Type B pancreatic cell (in vitro differentiated cells): ENCODE results near the gene ATF7IP. TPM values are rescaled to one million over a fixed set of nuclear protein-coding genes. Genes with fewer than 3 reads are reported as not detected.
"Not testable (repeated sequence)": the region's sequence is repeated elsewhere in the genome, so short reads cannot be mapped to it uniquely, and the experiment has no call there.

Source experiments
- DNase-seq: peaks from one replicate; pipeline ENCODE4 v3.0.0; 2021; ENCODE audit warnings: mixed read lengths; ENCODE audit not compliant: unreplicated experiment; ENCODE audit errors: extremely low spot score
- H3K27ac Mint-ChIP-seq: 2 replicates; pipeline ENCODE4 v1.8.0; 2021; ENCODE audit warnings: mild to moderate bottlenecking, mixed read lengths
- H3K27me3 Mint-ChIP-seq: 2 replicates; pipeline ENCODE4 v1.8.0; 2021; ENCODE audit warnings: mixed read lengths
- H3K36me3 Mint-ChIP-seq: 2 replicates; pipeline ENCODE4 v1.8.0; 2021; ENCODE audit warnings: mixed read lengths
- H3K4me1 Mint-ChIP-seq: one replicate; pipeline ENCODE4 v1.8.0; 2021; ENCODE audit warnings: mixed read lengths; ENCODE audit not compliant: unreplicated experiment
- H3K4me3 Mint-ChIP-seq: 2 replicates; pipeline ENCODE4 v1.8.0; 2021; ENCODE audit warnings: mild to moderate bottlenecking, mixed read lengths
- H3K9me3 Mint-ChIP-seq: 2 replicates; pipeline ENCODE4 v1.8.0; 2021; ENCODE audit warnings: mixed read lengths
- long read RNA-seq: library from polyadenylated mRNA; unstranded; transcript quantifications from one replicate; pipeline ENCODE4 v2.0.0, GENCODE V29; 2020
- total RNA-seq: library from RNA; stranded (reverse); gene quantifications from 2 replicates; pipeline ENCODE4 v1.2.1, GENCODE V29; 2021; ENCODE audit warnings: low replicate concordance
- TF ChIP-seq, protein P1 (sequence below): fragments of 200-600 bp; sonication (generic); conservative IDR thresholded peaks from 2 replicates; pipeline ENCODE4 v1.5.0; 2021; ENCODE audit warnings: antibody characterized with exemption, mild to moderate bottlenecking

Gene ATF7IP
- 102 and 136 TPM in 2 replicates for total RNA-seq
- long read RNA-seq, full-length matches to known transcripts = 5 of 69 reads
- long read RNA-seq, partial matches to known transcripts = 45 of 69 reads
- long read RNA-seq, other reads (novel, unspliced or antisense) = 19 of 69 reads

DNA sequence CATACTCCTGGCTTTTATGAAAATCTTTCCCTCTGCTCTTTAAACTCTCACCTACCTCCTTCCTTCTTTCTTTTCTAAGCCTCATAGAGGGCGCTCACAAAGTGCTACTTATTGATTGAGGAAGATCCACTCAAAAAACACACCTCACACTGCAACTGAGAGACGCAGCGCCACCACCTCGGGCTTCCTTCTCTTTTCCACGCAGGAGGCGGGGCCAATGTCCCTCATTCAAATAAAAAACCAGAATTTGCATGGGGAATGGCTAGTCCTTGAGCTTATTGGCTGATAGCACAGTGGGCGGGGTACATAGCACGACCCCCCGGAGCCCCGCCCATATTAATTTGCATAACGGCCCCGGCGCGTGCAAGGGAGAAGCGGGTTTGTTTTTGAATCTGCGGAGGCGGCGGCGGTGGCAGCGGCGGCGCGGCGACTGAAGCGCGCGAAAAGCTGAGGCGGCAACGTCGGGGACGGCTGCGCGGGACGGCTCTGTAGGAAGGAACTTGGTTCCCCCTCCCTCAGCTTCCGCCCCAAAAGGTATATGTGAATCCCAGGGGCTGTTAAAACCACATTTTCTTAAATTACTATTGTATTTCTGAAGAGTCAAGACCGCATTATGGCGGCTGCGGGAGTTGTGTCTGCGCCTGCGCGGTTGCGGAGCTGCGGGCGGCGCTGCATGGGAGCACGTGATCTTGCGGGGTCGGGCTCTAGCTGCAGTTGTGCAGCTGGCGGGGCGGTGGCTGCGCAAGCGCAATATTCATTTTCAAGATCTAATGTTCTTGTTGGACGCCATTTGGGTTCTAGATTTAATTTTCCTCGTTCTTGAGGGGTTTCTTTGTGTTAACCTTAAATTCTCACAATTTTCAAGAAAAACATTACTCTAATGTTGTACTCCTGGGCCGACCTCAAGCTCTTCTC lies at the start of gene ATF7IP:
TSS of gene ATF7IP (plus strand) at position 389 of the 915 bp plus-strand sequence. CDS start 58,234 bp downstream, outside the sequence.
- TF ChIP-seq, protein P1, sequence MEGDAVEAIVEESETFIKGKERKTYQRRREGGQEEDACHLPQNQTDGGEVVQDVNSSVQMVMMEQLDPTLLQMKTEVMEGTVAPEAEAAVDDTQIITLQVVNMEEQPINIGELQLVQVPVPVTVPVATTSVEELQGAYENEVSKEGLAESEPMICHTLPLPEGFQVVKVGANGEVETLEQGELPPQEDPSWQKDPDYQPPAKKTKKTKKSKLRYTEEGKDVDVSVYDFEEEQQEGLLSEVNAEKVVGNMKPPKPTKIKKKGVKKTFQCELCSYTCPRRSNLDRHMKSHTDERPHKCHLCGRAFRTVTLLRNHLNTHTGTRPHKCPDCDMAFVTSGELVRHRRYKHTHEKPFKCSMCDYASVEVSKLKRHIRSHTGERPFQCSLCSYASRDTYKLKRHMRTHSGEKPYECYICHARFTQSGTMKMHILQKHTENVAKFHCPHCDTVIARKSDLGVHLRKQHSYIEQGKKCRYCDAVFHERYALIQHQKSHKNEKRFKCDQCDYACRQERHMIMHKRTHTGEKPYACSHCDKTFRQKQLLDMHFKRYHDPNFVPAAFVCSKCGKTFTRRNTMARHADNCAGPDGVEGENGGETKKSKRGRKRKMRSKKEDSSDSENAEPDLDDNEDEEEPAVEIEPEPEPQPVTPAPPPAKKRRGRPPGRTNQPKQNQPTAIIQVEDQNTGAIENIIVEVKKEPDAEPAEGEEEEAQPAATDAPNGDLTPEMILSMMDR = peak; percentile 51
- Mint-ChIP-seq H3K27me3 (peaks cover 3% of the 10 kb centered on the region), H3K27ac (peak within 1 kb of the TSS; percentile 93), H3K36me3 (peaks cover 32% of the 10 kb centered on the region), H3K9me3 (peaks cover 11% of the 10 kb centered on the region), H3K4me1 (no peaks in the 10 kb centered on the region), H3K4me3 (peak within 1 kb of the TSS; percentile 95)
- peak; percentile 94 for DNase-seq

GRCh38 chr12:14317362-14318146 lies 47.9 kb upstream of the ATF7IP start:
- H3K27ac Mint-ChIP-seq = no peak overlapping the region
- H3K36me3 Mint-ChIP-seq = no peaks in the 10 kb centered on the region
- DNase-seq = no peak
- no peaks in the 10 kb centered on the region for H3K9me3 Mint-ChIP-seq
- H3K27me3 Mint-ChIP-seq = no peaks in the 10 kb centered on the region
- no peaks in the 10 kb centered on the region for H3K4me1 Mint-ChIP-seq
- no peak overlapping the region for H3K4me3 Mint-ChIP-seq
- TF ChIP-seq, protein P1 = no peak

- H3K4me1 Mint-ChIP-seq, H3K27ac Mint-ChIP-seq, H3K9me3 Mint-ChIP-seq, H3K36me3 Mint-ChIP-seq, H3K4me3 Mint-ChIP-seq, DNase-seq, H3K27me3 Mint-ChIP-seq: not testable (repeated sequence)
Observed at GRCh38 chr12:14319704-14320427, 45.6 kb upstream of the ATF7IP start.

DNA sequence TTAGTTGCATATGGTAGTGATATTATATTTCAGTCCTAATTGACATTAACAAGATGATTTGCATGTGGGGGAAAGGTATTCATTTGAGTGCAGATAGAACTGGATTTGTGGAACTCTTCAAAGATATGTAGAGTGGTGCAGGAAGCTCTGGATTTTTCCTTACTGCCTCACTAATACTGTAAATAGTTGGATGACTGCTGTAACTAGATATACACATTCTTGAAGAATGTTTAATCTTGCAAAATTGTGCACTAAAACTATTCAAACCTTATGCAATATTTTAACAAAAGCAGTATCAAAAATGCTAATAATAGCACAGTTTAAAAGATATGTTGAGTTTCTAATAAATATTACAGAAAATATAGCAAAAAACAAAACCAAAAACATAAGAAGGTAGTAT lies 43.1 kb upstream of the ATF7IP start:
- Mint-ChIP-seq H3K36me3 (no peaks in the 10 kb centered on the region), H3K27ac (no peak overlapping the region), H3K9me3 (peaks cover under 1% of the 10 kb centered on the region), H3K27me3 (no peaks in the 10 kb centered on the region), H3K4me1 (no peaks in the 10 kb centered on the region), H3K4me3 (no peak overlapping the region)
- no peak for DNase-seq
- TF ChIP-seq, protein P1 = no peak

- Mint-ChIP-seq H3K4me3 (no peak overlapping the region), H3K4me1 (no peaks in the 10 kb centered on the region), H3K27me3 (no peaks in the 10 kb centered on the region), H3K9me3 (peaks cover 4% of the 10 kb centered on the region), H3K36me3 (no peaks in the 10 kb centered on the region), H3K27ac (no peak overlapping the region)
- TF ChIP-seq, protein P1 = no peak
- no peak for DNase-seq
Observed at GRCh38 chr12:14325716-14326343, 39.7 kb upstream of the ATF7IP start.
